Measurements from ENCODE around the gene MYMX.

The MYMX gene

GRCh38 chr6:44216677-44217331 is at the start of gene MYMX:
TSS of gene MYMX (plus strand) at chr6:44216926. CDS start at chr6:44217472, 546 bp downstream.
- no peak for FAIRE-seq
- no peak for DNase-seq (ENCODE audit: insufficient read length, low spot score)
- TF ChIP-seq CTCF (IDR thresholded peaks at IDR 0.05; ENCODE audit: insufficient read depth, missing control alignments) = no peak

DNA sequence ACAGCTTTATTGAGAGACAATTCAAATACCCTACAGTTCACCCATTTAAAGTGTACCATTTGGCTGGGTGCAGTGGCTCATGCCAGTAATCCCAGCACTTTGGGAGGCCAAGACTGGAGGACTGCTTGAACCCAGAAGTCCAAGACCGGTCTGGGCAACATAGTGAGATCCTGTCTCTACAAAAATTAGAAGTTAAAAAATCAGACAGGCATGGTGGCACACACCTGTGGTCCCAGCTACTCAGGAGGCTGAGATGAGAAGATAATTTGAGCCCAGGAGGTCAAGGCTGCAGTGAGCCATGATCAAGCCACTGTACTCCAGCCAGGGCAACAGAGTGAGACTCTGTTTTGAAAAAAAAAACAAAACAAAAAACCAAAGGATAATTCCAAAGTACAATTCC is 49.2 kb upstream of the MYMX start:
- FAIRE-seq (no peak), DNase-seq (ENCODE audit: insufficient read length, low spot score) (no peak)
- no peak for TF ChIP-seq CTCF (IDR thresholded peaks at IDR 0.05; ENCODE audit: insufficient read depth, missing control alignments)

DNA sequence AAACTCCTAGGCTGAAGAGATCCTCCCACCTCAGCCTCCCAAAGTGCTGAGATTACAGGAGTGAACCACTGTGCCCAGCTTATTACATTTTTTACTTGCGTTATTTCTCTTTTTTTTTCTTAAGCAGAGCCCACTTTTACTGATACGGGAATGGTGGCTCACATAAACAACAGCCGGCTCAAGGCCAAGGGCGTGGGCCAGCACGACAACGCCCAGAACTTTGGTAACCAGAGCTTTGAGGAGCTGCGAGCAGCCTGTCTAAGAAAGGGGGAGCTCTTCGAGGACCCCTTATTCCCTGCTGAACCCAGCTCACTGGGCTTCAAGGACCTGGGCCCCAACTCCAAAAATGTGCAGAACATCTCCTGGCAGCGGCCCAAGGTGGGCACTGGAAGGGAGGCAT is 47.6 kb upstream of the MYMX start:
- no peak for FAIRE-seq
- no peak for TF ChIP-seq CTCF (IDR thresholded peaks at IDR 0.05; ENCODE audit: insufficient read depth, missing control alignments)
- no peak for DNase-seq (ENCODE audit: insufficient read length, low spot score)

GRCh38 chr6:44169886-44170570 is 46.7 kb upstream of the MYMX start:
- no peak for TF ChIP-seq CTCF (IDR thresholded peaks at IDR 0.05; ENCODE audit: insufficient read depth, missing control alignments)
- FAIRE-seq (no peak), DNase-seq (ENCODE audit: insufficient read length, low spot score) (no peak)

DNA sequence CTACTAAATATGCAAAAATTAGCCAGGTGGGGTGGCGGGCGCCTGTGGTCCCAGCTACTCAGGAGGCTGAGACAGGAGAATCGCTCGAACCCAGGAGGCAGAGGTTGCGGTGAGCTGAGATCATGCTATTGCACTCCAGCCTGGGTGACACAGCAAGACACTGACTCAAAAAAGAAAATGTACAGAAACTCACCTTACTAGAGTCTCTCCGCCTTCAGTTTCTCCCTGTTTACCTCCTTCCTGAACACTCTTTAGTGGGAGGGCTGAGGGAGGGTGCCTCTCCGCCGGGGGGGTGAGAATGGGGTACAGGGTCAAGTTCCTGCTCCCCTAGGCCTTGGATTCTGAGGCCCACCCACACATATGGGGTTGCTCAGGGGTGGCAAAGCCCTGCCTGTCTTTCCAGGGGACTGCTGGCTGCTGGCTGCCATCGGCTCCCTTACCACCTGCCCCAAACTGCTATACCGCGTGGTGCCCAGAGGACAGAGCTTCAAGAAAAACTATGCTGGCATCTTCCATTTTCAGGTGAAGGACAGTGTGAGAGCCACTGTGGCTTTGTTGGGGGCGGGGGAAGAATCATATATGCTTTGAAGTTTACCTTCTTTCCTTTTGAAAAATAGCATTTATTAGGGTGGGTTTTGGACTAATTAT is 44.7 kb upstream of the MYMX start:
- DNase-seq (ENCODE audit: insufficient read length, low spot score) (no peak), FAIRE-seq (no peak)
- TF ChIP-seq CTCF (IDR thresholded peaks at IDR 0.05; ENCODE audit: insufficient read depth, missing control alignments) = no peak

- DNase-seq (ENCODE audit: insufficient read length, low spot score) = peak; percentile 84
- peak; percentile 85 for TF ChIP-seq CTCF (IDR thresholded peaks at IDR 0.05; ENCODE audit: insufficient read depth, missing control alignments)
- FAIRE-seq = no peak
Observed at GRCh38 chr6:44172731-44173500, 43.8 kb upstream of the MYMX start.

Measured in D721Med (cell line).